B cell (primary cell): ENCODE results near the gene C14orf180. TPM values are rescaled to one million over a fixed set of nuclear protein-coding genes. Genes with fewer than 3 reads are reported as not detected.

Experiments used
- ATAC-seq: fragments of 200-7000 bp; cut with Tn5 transposase; one replicate; pipeline ENCODE4 v1.10.0; 2021; ENCODE audit warnings: low read depth, mild to moderate bottlenecking, moderate number of reproducible peaks, moderate library complexity
- CTCF ChIA-PET: fragments of 350-600 bp; sonication (Branson Sonifier 250); formaldehyde crosslinking; loops from one replicate; lab custom pipeline; 2021; ENCODE audit warnings: antibody characterized with exemption, inconsistent platforms; lab: Charles Lee
- POLR2A ChIA-PET: fragments of 350-600 bp; sonication (Branson Sonifier 250); formaldehyde crosslinking; loops from one replicate; lab custom pipeline; 2021; ENCODE audit warnings: antibody characterized with exemption; lab: Charles Lee
- DNase-seq: peaks from one replicate; pipeline ENCODE4 v3.0.0; 2013
- H2AFZ ChIP-seq: 2 replicates; pipeline ENCODE4 v1.6.1; 2012; ENCODE audit warnings: mild to moderate bottlenecking, low read depth, low read length; ENCODE audit not compliant: insufficient read depth, poor library complexity, severe bottlenecking
- H3K27ac ChIP-seq, 2 donors: 1 replicate in 1 of 2; 2 replicates in 1 of 2; pipeline ENCODE4 v1.5.1; 2012 to 2013; ENCODE audit warnings: low read length in 2 of 2, mild to moderate bottlenecking in 2 of 2, moderate library complexity in 1 of 2
- H3K27me3 ChIP-seq, 4 experiments: fragments of 200-600 bp in 1 of 4; sonication (generic) in 1 of 4; replicated peaks in 1 of 4; 1 replicate in 2 of 4; 2 replicates in 2 of 4; pipeline versions ENCODE4 v1.6.1 to v1.7.0; 2013 to 2016; ENCODE audit warnings: low read length in 3 of 4, mild to moderate bottlenecking in 2 of 4, mixed read lengths in 1 of 4, moderate library complexity in 1 of 4; ENCODE audit not compliant: insufficient read depth in 4 of 4, control insufficient read depth in 3 of 4; ENCODE audit errors: control extremely low read depth in 1 of 4
- H3K36me3 ChIP-seq, 2 experiments: replicated peaks in 1 of 2; 1 replicate in 1 of 2; 2 replicates in 1 of 2; pipeline versions ENCODE4 v1.6.1 to v1.7.1; 2013; ENCODE audit warnings: low read length in 1 of 2; ENCODE audit not compliant: insufficient read depth in 2 of 2, control insufficient read depth in 1 of 2; ENCODE audit errors: control extremely low read depth in 1 of 2, extremely low read depth in 1 of 2
- H3K4me1 ChIP-seq, 2 donors: fragments of 200-600 bp in 1 of 2; sonication (generic) in 1 of 2; 1 replicate in 1 of 2; 2 replicates in 1 of 2; pipeline versions ENCODE4 v1.5.1 to v1.6.1; 2013 to 2017; ENCODE audit warnings: low read length in 2 of 2; ENCODE audit not compliant: control insufficient read depth in 2 of 2, insufficient read depth in 2 of 2
- H3K4me2 ChIP-seq: replicated peaks from 2 replicates; pipeline ENCODE3; 2012; ENCODE audit warnings: mild to moderate bottlenecking, low read depth, low read length; ENCODE audit not compliant: poor library complexity, severe bottlenecking
- H3K4me3 ChIP-seq, 5 experiments: fragments of 200-600 bp in 1 of 5; sonication (generic) in 1 of 5; 1 replicate in 3 of 5; 2 replicates in 2 of 5; pipeline versions ENCODE4 v1.5.1 to v1.7.0; 2011 to 2016; ENCODE audit warnings: low read length in 4 of 5, mild to moderate bottlenecking in 4 of 5, low read depth in 2 of 5, control low read depth in 1 of 5, moderate library complexity in 1 of 5; ENCODE audit not compliant: insufficient read depth in 1 of 5; ENCODE audit errors: control extremely low read depth in 1 of 5, extremely low read depth in 1 of 5
- H3K79me2 ChIP-seq: fragments of 200-600 bp; sonication (generic); one replicate; pipeline ENCODE4 v1.6.0; 2016; ENCODE audit warnings: low read length; ENCODE audit not compliant: control insufficient read depth, insufficient read depth
- H3K9ac ChIP-seq: fragments of 200-600 bp; sonication (generic); 2 replicates; pipeline ENCODE4 v1.6.1; 2017; ENCODE audit warnings: mild to moderate bottlenecking, low read length, moderate library complexity
- H3K9me3 ChIP-seq, 3 donors: one replicate each; pipeline versions ENCODE4 v1.6.1 to v1.7.1; 2013; ENCODE audit warnings: low read length in 2 of 3; ENCODE audit not compliant: control insufficient read depth in 2 of 3, insufficient read depth in 1 of 3; ENCODE audit errors: control extremely low read depth in 1 of 3
- H4K20me1 ChIP-seq: 2 replicates; pipeline ENCODE4 v1.6.0; 2012; ENCODE audit warnings: mild to moderate bottlenecking, low read length; ENCODE audit not compliant: insufficient read depth, control insufficient read depth, poor library complexity, severe bottlenecking
- H3K27ac Mint-ChIP-seq: one replicate; pipeline ENCODE4 v1.8.0; 2021; ENCODE audit warnings: mixed read lengths
- H3K27me3 Mint-ChIP-seq: one replicate; pipeline ENCODE4 v1.8.0; 2021; ENCODE audit warnings: mixed read lengths
- H3K4me1 Mint-ChIP-seq: one replicate; pipeline ENCODE4 v1.8.0; 2021; ENCODE audit warnings: mixed read lengths
- H3K4me3 Mint-ChIP-seq: one replicate; pipeline ENCODE4 v1.8.0; 2021; ENCODE audit warnings: mixed read lengths
- H3K9me3 Mint-ChIP-seq: one replicate; pipeline ENCODE4 v1.8.0; 2022; ENCODE audit warnings: mixed read lengths; ENCODE audit not compliant: insufficient read depth
- EZH2 ChIP-seq: IDR thresholded peaks from 2 replicates; pipeline ENCODE4 v1.6.1; 2012; ENCODE audit warnings: borderline replicate concordance, low read depth, mild to moderate bottlenecking, moderate library complexity, low read length; ENCODE audit not compliant: insufficient read depth, poor library complexity, severe bottlenecking
- WGBS: methylation state at CpG from one replicate; pipeline ENCODE4 v1.1.5; 2013; ENCODE audit warnings: missing lambda C conversion rate; ENCODE audit not compliant: insufficient coverage; 5-methylcytosine and 5-hydroxymethylcytosine counted together
- intact Hi-C: fragments of 100-400 bp; cut with micrococcal nuclease; formaldehyde crosslinking; loops from one replicate; pipeline ENCODE4 v1.10.0; 2022
- polyA plus RNA-seq: library from polyadenylated mRNA; depleted of rRNA; stranded (reverse); fragments of >200 nt; gene quantifications from 2 replicates; pipeline ENCODE4 v1.2.3, GENCODE V29; 2012
- total RNA-seq, 2 donors: library from RNA; stranded (reverse); fragments of 120-200 nt in 1 of 2; gene quantifications; 1 replicate in 1 of 2; 2 replicates in 1 of 2; pipeline versions ENCODE4 v1.2.3 to v1.2.4, GENCODE V29; 2013 to 2022
- TF ChIP-seq, protein P1 (sequence below): fragments of 200-600 bp; IDR thresholded peaks from one replicate; pipeline ENCODE4 v1.8.0; 2022; ENCODE audit warnings: antibody characterized with exemption, mild to moderate bottlenecking

The C14orf180 gene
- total and polyA plus RNA-seq, 2 donors (not counting 1 experiment from before 2014, with no cell fraction given) = not detected

DNA sequence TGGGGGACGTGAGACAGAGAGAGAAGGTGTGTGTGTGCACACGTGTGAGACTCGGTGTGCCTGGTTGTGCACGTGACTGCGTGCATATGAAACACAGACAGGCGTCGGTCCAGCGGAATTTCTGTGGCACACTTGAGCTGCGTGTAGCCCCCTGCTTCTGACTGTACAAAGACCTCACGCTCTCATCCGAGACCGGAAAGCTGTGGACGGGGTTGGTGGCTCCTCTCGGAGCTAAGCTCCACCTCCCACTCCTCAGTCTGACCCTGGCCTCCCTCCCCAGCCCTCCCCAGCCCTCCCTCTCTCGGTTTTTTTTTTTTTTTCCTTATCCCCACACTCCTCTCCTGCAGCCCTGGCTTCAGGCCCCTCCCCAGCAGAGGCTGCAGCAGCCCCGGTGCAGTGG is 8.3 kb upstream of the C14orf180 start:
- H3K9me3 Mint-ChIP-seq = no peaks in the 10 kb centered on the region
- no peaks in the 10 kb centered on the region for H3K4me1 Mint-ChIP-seq
- no peak overlapping the region for H3K9ac ChIP-seq
- no peak overlapping the region for H3K27ac Mint-ChIP-seq
- peaks cover 2% of the 10 kb centered on the region for H3K27me3 Mint-ChIP-seq
- no peak overlapping the region for H2AFZ ChIP-seq
- H3K4me1 ChIP-seq = no peaks in the 10 kb centered on the region
- POLR2A ChIA-PET = no interaction called here
- no peak for ATAC-seq
- CTCF ChIA-PET = no interaction called here
- H3K27me3 ChIP-seq = no peaks in the 10 kb centered on the region
- no peaks in the 10 kb centered on the region for H3K79me2 ChIP-seq
- no peaks in the 10 kb centered on the region for H4K20me1 ChIP-seq
- H3K27ac ChIP-seq = no peak overlapping the region
- H3K4me3 Mint-ChIP-seq = no peak overlapping the region
- H3K9me3 ChIP-seq = no peaks in the 10 kb centered on the region
- intact Hi-C loops = no loop called here
- H3K36me3 ChIP-seq = no peaks in the 10 kb centered on the region
- H3K4me2 ChIP-seq = no peak overlapping the region
- DNase-seq = no peak
- TF ChIP-seq EZH2 = no peak
- TF ChIP-seq, protein P1, sequence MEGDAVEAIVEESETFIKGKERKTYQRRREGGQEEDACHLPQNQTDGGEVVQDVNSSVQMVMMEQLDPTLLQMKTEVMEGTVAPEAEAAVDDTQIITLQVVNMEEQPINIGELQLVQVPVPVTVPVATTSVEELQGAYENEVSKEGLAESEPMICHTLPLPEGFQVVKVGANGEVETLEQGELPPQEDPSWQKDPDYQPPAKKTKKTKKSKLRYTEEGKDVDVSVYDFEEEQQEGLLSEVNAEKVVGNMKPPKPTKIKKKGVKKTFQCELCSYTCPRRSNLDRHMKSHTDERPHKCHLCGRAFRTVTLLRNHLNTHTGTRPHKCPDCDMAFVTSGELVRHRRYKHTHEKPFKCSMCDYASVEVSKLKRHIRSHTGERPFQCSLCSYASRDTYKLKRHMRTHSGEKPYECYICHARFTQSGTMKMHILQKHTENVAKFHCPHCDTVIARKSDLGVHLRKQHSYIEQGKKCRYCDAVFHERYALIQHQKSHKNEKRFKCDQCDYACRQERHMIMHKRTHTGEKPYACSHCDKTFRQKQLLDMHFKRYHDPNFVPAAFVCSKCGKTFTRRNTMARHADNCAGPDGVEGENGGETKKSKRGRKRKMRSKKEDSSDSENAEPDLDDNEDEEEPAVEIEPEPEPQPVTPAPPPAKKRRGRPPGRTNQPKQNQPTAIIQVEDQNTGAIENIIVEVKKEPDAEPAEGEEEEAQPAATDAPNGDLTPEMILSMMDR = no peak
- WGBS = 86% methylated on average over 14 of the region's 16 CpGs
- no peak overlapping the region for H3K4me3 ChIP-seq

DNA sequence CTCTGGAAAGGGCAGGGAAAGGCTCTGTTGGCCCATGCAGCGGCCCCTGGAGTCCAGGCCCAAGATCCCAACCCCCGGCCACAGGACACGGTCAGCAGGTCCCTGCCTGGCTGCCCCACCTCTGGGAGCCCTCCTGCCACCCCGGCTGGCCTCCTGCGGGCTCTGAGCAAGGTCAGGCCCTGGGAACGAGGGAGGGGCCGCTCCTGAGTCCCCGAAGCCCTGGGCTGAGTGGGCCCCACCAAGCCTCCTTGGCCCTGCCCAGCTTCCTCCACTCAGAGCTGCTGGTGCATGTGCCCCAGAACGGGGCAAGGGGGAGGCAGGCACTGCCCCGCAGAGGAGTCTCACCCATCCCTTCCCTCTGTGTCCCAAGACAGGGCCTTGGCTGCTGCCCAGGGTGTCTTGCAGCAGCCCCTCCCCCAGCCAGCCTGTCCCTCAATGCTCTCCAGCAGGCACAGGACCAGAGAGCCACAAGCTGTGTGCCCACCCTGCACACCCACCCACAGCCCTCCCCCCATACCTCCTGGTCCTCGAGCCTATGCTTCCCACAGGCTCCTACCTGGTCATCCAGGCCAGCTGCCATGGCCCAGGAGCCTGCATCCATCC is 7.4 kb upstream of the C14orf180 start:
- Histone ChIP-seq H2AFZ (no peak overlapping the region), H3K27me3 (no peaks in the 10 kb centered on the region), H3K4me2 (no peak overlapping the region), H3K36me3 (no peaks in the 10 kb centered on the region), H3K4me1 (no peaks in the 10 kb centered on the region), H3K4me3 (no peak overlapping the region), H3K9ac (no peak overlapping the region), H3K79me2 (no peaks in the 10 kb centered on the region), H3K9me3 (no peaks in the 10 kb centered on the region), H4K20me1 (no peaks in the 10 kb centered on the region), H3K27ac (no peak overlapping the region)
- Mint-ChIP-seq H3K27me3 (peaks cover 2% of the 10 kb centered on the region), H3K4me3 (no peak overlapping the region), H3K4me1 (no peaks in the 10 kb centered on the region), H3K9me3 (no peaks in the 10 kb centered on the region), H3K27ac (no peak overlapping the region)
- no peak for ATAC-seq
- no peak for DNase-seq
- CTCF ChIA-PET = no interaction called here
- POLR2A ChIA-PET = no interaction called here
- WGBS = 84% methylated on average over 11 of the region's 11 CpGs
- intact Hi-C loops = no loop called here
- TF ChIP-seq, protein P1 = no peak
- no peak for TF ChIP-seq EZH2
